Left ventricle myocardium superior (tissue), 1 donor: ENCODE data around the gene DNAJC21. TPM values are rescaled to one million over a fixed set of nuclear protein-coding genes. Genes with fewer than 3 reads are reported as not detected.

ENCODE experiments used
- ATAC-seq: fragments of 200-7000 bp; cut with Tn5 transposase; one replicate; pipeline ENCODE4 v1.9.1; 2020; ENCODE audit warnings: mild to moderate bottlenecking, moderate library complexity
- DNase-seq: peaks from one replicate; pipeline ENCODE4 v3.0.0-alpha.2; 2020
- intact Hi-C: fragments of 100-400 bp; cut with micrococcal nuclease; formaldehyde crosslinking; loops from one replicate; pipeline ENCODE4 v1.11.0; 2022
- long read RNA-seq: library from polyadenylated mRNA; unstranded; transcript quantifications from one replicate; pipeline ENCODE4 v2.0.0, GENCODE V29; 2021
- total RNA-seq: library from RNA; stranded (reverse); fragmentation: NEBNext Ultra II Directional; extraction: Animal tissue kit (Norgen Biotek cat#: 25700); gene quantifications from one replicate; pipeline ENCODE4 v1.2.1, GENCODE V29; 2021
- donor health status: DM: no; HTN: yes; CAD: no; lungs with severe emphysema.

DNAJC21 gene
- total RNA-seq: 54.8 TPM
- long read RNA-seq, full-length matches to known transcripts: 72 of 143 reads
- long read RNA-seq, partial matches to known transcripts: 53 of 143 reads
- long read RNA-seq, other reads (novel, unspliced or antisense): 18 of 143 reads

GRCh38 chr5:34929134-34929719 is at the start of gene DNAJC21:
Gene DNAJC21 (plus strand): TSS chr5:34929559. CDS start chr5:34929820, 261 bp downstream.
- intact Hi-C loops: no loop called here
- DNase-seq (peak; percentile 99), ATAC-seq (peak; percentile 97)

- intact Hi-C loops: no loop called here
Observed at GRCh38 chr5:34881246-34881645, 48.1 kb upstream of the DNAJC21 start.

GRCh38 chr5:34886392-34887119 is 42.8 kb upstream of the DNAJC21 start:
- intact Hi-C loops: no loop called here
- ATAC-seq: no peak
- no peak for DNase-seq

More at GRCh38 chr5:34881246-34881645, 48.1 kb upstream of the DNAJC21 start:
- ATAC-seq (no peak), DNase-seq (no peak)

DNA sequence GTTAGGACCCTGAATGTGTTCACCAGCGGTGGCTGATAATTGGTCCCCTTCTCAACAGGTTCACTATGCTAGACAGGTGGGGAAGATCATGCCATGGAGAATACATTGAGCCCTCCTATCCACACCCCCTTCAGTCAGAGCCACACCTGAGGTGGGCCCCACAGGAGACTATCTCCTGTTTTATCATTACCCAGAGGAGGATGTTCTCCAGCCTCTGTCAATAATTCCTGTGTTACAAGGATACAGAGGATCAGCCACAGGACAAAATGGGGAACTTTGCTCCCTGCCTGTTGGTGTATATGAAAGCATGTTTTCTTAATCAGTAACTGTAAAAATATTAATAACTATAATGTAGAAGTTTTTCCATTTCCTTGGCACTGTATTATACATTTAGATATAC is 40.0 kb upstream of the DNAJC21 start:
- intact Hi-C loops: no loop called here
- ATAC-seq (no peak), DNase-seq (no peak)

DNA sequence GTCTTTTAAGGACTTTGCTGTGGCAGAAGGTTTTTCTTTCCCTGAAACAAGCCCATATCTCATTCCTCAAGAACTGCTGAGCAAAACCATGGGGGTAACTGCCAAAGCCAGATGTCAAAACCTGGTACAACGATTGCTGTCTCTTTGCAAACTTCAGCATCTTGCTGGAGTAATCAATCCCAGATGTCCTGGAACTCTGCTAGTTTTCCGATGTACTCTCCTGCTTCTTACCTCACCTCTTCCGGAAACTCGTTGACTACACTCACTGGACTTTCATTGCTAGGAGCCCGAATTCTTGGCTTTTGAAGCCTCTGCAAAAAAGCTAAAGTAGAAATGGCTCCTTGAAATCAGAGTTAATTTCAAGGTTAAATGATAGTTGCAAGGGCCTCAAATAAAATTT is 37.4 kb upstream of the DNAJC21 start:
- DNase-seq (no peak), ATAC-seq (peak; percentile 64)
- intact Hi-C loops: no loop called here

DNA sequence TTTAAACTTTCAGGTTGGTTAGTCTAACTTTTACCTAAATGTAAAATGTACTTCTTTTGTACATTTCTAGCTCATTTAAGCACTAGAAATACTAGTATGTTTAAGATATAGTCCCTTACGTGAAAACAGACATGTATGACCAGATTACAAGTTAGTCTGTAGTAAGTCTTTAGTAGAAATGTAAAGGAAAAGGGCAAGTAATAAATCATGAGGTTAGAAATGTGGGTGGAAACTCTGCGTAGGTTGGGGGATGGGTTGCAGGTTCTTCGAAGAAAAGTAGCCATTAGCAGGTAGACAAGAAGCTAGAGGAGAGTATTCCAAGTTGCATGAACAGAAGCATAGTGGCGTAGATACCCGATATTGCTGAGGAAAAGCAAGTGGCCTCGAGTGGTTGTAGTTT is 36.9 kb upstream of the DNAJC21 start:
- ATAC-seq (no peak), DNase-seq (no peak)
- intact Hi-C loops: no loop called here

DNA sequence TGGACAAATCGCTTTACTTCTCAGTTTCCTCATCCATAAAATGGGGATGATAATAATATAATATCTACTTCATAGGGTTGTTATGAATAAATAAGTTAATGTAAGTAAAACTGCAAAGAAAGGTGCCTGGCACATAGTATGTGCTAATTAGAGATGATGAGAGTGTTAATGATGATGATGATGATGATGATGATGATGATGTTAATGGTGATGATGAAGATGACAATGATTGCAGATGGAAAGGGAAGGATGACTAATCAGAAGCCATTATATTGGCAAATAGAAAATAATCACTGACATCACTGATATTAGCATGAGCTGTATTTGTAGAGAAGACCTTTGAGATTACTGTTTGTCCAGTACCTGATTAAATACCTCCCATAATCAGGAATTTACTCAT is 34.6 kb upstream of the DNAJC21 start:
- no peak for ATAC-seq
- no peak for DNase-seq
- intact Hi-C loops: no loop called here

GRCh38 chr5:34895641-34896419 is 33.5 kb upstream of the DNAJC21 start:
- ATAC-seq (no peak), DNase-seq (no peak)
- intact Hi-C loops: no loop called here

- ATAC-seq: no peak
- DNase-seq: no peak
- intact Hi-C loops: loop anchor here (2.0 kb wide), 1 partner anchor 375 kb away; no protein-coding TSS in a partner anchor
Observed at GRCh38 chr5:34897646-34898045, 31.7 kb upstream of the DNAJC21 start.

DNA sequence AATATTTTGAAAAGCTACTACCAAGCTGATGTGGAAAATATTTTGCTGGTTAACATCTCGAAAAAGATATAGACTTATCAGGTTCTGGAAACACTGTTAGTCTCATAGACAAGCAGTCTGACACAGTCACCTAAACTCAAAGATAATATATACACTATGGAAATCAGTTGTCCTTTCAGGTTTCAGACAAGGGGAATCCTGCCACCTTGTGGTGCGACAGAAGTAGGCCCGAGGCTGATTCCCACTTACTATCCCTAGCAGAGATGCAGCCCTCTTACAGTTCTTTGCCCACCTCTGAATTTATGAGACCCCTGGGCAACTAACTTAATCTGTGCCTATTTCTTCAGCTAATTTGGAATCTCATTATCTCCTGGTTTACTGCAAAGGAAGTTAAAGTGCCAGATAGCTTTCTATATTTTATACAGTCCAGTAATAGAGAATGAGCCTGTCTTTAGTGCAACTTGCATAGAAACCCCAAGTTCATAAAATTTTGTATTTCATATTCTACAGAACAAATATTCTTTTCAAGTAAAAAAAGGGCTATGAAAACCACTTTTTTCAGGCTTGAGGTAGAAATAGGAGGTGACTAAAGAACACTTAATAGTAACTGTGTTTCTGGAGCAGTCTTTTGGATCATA is 31.0 kb upstream of the DNAJC21 start:
- intact Hi-C loops: loop anchor here (2.0 kb wide), 1 partner anchor 376 kb away; no protein-coding TSS in a partner anchor
- peak; percentile 80 for ATAC-seq
- peak; percentile 59 for DNase-seq

GRCh38 chr5:34899066-34899465 is 30.3 kb upstream of the DNAJC21 start:
- intact Hi-C loops: loop anchor here (2.0 kb wide), 1 partner anchor 376 kb away; no protein-coding TSS in a partner anchor
- no peak for DNase-seq
- no peak for ATAC-seq

DNA sequence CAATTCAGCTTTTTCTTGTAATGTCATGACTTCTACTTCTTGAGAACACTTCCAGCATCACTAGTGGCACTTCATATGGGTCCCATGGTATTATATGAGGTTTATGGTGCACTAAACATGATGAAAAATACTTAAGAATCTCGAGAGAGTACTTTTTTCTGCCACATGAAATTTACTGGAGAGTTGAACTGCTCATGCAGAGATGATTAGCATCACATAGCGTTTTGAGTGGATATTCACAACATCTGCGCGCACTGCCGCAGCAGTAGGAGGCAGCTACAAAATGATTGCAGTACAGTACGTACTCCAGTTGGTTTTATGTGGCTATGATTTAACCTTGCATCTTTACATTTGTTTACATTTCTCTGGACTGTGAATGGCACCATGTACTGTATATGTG is 28.7 kb upstream of the DNAJC21 start:
- intact Hi-C loops: no loop called here

DNA sequence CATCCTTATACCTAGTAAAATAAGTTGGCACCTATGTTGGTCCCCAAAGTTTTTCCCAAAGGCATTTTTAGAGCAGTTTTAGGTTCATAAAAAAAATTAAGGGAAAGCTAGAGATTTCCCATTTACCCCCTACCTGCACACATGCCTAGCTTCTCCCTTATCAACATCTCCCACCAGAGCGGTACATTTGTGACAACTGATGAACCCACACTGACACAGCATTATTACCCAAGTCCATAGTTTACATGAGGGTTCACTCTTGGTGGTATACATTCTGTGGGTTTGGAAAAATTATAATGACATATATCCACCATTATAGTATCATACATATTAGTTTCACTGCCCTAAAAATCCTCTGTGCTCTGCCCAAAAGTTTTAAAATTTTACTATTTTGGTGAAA is 26.1 kb upstream of the DNAJC21 start:
- intact Hi-C loops: no loop called here
- DNase-seq: no peak
- ATAC-seq: no peak

More for the DNA sequence above, 28.7 kb upstream of the DNAJC21 start:
- ATAC-seq: no peak
- DNase-seq: no peak

GRCh38 chr5:34905564-34905963 is 23.8 kb upstream of the DNAJC21 start:
- no peak for ATAC-seq
- no peak for DNase-seq
- intact Hi-C loops: no loop called here

DNA sequence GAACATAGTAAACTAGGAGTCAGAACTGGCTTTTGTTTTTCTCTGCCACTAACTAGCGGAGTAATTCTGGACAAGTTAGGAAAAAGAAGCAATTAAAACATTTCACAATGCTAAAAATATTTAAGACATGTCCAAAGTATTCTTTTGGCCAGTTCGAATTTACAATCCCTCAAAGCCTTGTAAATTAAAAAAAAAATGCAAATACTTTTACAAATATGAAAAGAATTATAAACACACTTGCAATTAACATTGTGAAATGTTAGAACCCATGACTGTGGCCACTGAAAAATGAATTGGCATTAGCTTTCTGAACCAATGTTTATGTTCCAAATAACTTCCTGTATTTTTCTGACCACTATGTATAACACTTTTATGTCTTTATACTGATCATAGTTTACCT is 16.3 kb upstream of the DNAJC21 start:
- no peak for ATAC-seq
- intact Hi-C loops: no loop called here
- DNase-seq: no peak

- DNase-seq (peak; percentile 46), ATAC-seq (peak; percentile 5)
- intact Hi-C loops: no loop called here
Observed at GRCh38 chr5:34914671-34915138, 14.7 kb upstream of the DNAJC21 start.

GRCh38 chr5:34915139-34915855 is 14.1 kb upstream of the DNAJC21 start, which contains the start of the genes BRIX1 and RAD1:
Gene BRIX1 (plus strand): TSS chr5:34915711. CDS start chr5:34915739, 28 bp downstream.
Gene RAD1 (minus strand): TSS chr5:34915504. CDS start chr5:34914892, 612 bp downstream.
- peak; percentile 98 for DNase-seq
- peak; percentile 100 for ATAC-seq
- intact Hi-C loops: no loop called here

DNA sequence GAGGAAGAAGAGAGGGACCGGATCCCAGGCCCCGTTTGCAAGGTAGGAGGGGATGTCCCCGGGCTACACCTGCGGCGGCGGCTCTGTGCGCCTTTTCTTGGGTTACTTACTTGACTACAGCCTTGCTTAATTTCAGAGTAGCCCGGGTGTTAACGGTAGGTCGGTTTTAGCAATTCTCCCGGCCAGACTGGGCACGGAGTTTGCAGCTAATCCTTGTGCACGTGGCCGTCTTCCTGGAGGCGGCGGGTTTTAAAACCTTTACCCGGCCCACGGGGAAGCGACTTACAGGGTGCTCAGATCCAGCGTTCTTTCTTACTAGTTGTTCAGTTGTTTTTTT is 13.5 kb upstream of the DNAJC21 start:
- ATAC-seq: no peak
- DNase-seq: no peak
- intact Hi-C loops: no loop called here

- intact Hi-C loops: no loop called here
- ATAC-seq (no peak), DNase-seq (no peak)
Observed at GRCh38 chr5:34916518-34916917, 12.8 kb upstream of the DNAJC21 start.
